Measurements from ENCODE around the gene SPECC1.

The SPECC1 gene

GRCh38 chr17:20121359-20122253 lies 112.4 kb downstream of the SPECC1 start:
- peak; percentile 34 to 46 for DNase-seq (ENCODE audit: low read depth in 1 of 2, low spot score in 1 of 2)

- DNase-seq (ENCODE audit: low read depth in 1 of 2, low spot score in 1 of 2) = no peak
Measured at GRCh38 chr17:20122254-20122879, 113.2 kb downstream of the SPECC1 start.

- DNase-seq (ENCODE audit: low read depth in 1 of 2, low spot score in 1 of 2) = no peak
Measured at GRCh38 chr17:20123209-20123608, 114.0 kb downstream of the SPECC1 start.

GRCh38 chr17:20125724-20126123 lies 116.6 kb downstream of the SPECC1 start:
- no peak for DNase-seq (ENCODE audit: low read depth in 1 of 2, low spot score in 1 of 2)

- no peak for DNase-seq (ENCODE audit: low read depth in 1 of 2, low spot score in 1 of 2)
Measured at GRCh38 chr17:20127360-20128035, 118.3 kb downstream of the SPECC1 start.

- DNase-seq (ENCODE audit: low read depth in 1 of 2, low spot score in 1 of 2) = no peak
Measured at GRCh38 chr17:20128036-20128667, 119.0 kb downstream of the SPECC1 start.

GRCh38 chr17:20133517-20133916 lies 124.4 kb downstream of the SPECC1 start:
- DNase-seq (ENCODE audit: low read depth in 1 of 2, low spot score in 1 of 2) = no peak

- no peak for DNase-seq (ENCODE audit: low read depth in 1 of 2, low spot score in 1 of 2)
Measured at GRCh38 chr17:20141198-20141972, 132.2 kb downstream of the SPECC1 start.

- no peak for DNase-seq (ENCODE audit: low read depth in 1 of 2, low spot score in 1 of 2)
Measured at GRCh38 chr17:20142268-20142667, 133.1 kb downstream of the SPECC1 start.

GRCh38 chr17:20143740-20144139 lies 134.6 kb downstream of the SPECC1 start:
- DNase-seq (ENCODE audit: low read depth in 1 of 2, low spot score in 1 of 2) = no peak

GRCh38 chr17:20145567-20145966 lies 136.4 kb downstream of the SPECC1 start:
- no peak for DNase-seq (ENCODE audit: low read depth in 1 of 2, low spot score in 1 of 2)

- DNase-seq (ENCODE audit: low read depth in 1 of 2, low spot score in 1 of 2) = no peak
Measured at GRCh38 chr17:20149251-20149650, 140.1 kb downstream of the SPECC1 start.

GRCh38 chr17:20151174-20151573 lies 142.0 kb downstream of the SPECC1 start:
- DNase-seq (ENCODE audit: low read depth in 1 of 2, low spot score in 1 of 2) = no peak

- no peak for DNase-seq (ENCODE audit: low read depth in 1 of 2, low spot score in 1 of 2)
Measured at GRCh38 chr17:20153231-20153630, 144.1 kb downstream of the SPECC1 start.

- no peak for DNase-seq (ENCODE audit: low read depth in 1 of 2, low spot score in 1 of 2)
Measured at GRCh38 chr17:20154286-20155000, 145.3 kb downstream of the SPECC1 start.

GRCh38 chr17:20155258-20156195 lies 146.4 kb downstream of the SPECC1 start:
- DNase-seq (ENCODE audit: low read depth in 1 of 2, low spot score in 1 of 2) = peak; percentile 87 to 88

GRCh38 chr17:20156196-20157000 lies 147.2 kb downstream of the SPECC1 start:
- DNase-seq (ENCODE audit: low read depth in 1 of 2, low spot score in 1 of 2) = peak in 1 of 2 donors; percentile 10

GRCh38 chr17:20157001-20157310 lies 147.8 kb downstream of the SPECC1 start:
- DNase-seq (ENCODE audit: low read depth in 1 of 2, low spot score in 1 of 2) = no peak
